HG03045 (cell line): Measurements from ENCODE around the gene OLFML3.

Source experiments
- ATAC-seq: cut with Tn5 transposase; IDR thresholded peaks from one replicate; pipeline ENCODE4 v1.9.1; 2021; ENCODE audit warnings: mild to moderate bottlenecking, moderate library complexity; ENCODE audit not compliant: unreplicated experiment

The OLFML3 gene

DNA sequence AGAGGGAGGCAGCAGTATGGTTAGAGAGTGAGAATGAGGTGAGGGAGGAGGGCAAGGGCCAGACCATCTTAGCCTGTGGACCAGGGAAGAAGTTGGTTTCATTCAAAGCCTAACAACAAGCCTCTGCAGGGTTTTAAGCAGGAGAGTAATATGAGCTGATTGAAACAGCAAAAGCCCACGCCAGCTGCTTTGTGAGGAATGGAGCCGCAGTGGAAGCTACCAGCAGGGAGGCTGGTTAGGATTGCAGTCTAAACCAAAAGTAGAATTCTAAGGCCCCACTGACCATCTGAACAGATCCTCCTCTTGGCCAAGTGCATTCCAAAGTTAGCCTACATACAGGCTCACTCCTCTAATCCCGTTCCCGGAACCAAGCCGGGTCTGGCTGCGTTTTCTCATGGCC lies 44.8 kb downstream of the OLFML3 start:
- no peak for ATAC-seq

DNA sequence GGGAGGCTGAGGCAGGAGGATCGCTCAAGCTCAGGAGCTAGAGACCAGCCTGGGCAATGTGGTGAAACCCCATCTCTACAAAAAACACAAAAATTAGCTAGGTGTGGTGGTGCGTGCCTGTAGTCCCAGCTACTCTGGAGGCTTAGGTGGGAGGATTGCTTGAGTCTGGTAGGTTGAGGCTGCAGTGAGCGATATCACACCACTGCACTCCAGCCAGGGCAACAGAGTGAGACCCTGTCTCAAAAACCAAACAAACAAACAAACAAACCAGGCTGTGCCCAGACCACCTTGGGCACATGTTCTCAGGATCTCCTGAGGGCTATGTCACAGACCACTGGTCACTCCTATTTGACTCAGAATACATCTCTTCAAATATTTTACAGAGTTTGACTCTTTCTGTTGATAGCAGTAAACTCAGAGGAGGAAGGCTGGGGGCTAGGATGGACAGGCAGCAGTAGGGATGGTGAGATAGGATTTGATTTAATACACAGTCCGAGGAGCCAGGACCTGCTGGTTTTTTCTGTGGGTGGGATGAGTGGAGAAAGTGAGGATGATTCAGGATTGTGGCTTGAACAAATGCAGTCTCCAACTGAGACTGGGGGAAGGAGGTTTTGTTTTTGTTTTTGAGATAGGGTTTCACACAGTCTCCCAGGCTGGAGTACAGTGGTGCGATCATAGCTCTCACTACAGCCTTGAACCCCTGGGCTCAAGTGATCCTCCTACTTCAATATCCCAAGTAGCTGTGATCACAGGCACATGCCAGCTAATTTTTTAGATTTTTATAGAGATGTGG lies 46.5 kb downstream of the OLFML3 start:
- no peak for ATAC-seq

DNA sequence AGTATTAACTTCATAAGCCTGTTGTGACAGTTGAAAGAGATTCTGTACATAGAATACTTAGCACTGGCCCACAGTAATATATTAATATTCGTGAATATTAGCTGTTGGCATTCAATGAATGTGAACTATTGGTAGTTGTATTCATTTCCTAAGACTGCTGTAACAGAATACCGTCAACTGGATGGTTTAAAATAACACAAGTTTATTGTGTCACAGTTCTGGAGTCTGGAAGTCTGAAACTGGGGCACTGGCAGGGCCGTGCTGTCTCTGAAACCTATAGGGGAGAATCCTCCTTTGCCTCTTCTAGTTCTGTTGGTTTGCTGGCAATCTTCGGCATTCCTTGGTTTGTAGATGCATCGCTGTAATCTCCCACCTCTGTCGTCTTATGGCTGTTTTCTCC lies 47.5 kb downstream of the OLFML3 start:
- no peak for ATAC-seq
